Measurements from ENCODE around the gene BRME1.

Gene BRME1

DNA sequence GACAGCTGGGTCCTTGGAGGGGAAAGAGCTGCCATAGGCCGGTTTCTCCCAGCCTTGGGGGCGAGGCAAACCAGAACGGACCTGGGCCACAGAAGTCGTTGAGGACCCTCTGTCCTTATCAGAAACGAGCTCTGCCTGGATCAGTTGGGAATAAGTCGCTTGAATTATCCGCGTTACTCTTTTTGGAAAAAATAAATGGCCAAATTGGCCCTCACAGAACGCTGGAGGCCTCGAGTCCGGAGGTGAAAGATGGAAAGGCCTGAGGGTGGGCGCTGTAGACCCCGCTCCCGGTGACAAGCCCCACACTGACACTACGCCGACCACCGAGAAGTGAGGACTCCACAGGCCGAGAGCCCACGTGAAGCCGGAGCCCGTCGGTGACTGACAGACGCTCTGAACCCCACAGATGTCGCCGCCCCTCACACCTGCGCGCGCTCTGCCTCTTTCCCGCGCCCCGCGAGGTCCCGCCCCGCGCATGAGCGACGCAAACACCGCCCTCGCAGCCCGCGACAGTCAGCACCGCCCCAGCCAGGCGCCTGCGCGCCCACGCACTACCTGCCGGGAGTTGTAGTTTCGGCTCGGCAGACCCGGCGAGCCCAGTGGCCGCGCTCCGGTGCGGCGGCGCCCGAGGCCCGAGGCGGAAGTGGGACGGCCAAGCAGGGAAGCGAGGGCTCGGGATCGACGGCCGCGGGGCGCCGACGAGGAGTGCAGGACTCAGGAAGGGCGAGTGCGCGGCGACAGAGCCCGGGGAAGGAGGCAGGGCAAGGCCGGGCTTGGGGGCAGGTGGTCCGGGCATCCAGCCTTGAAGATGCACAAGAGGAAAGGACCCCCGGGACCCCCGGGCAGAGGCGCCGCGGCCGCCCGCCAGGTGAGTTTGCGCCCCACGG lies at the start of gene BRME1, which contains the start of gene CC2D1A:
Gene BRME1 (minus strand): TSS at position 484 of the 887 bp plus-strand sequence. CDS start 1,225 bp downstream, outside the sequence.
Gene CC2D1A (plus strand): TSS at position 568 of the 887 bp plus-strand sequence. CDS start 241 bp downstream, at position 809.
- DNase-seq (ENCODE audit: low read depth) = peak; percentile 53

DNA sequence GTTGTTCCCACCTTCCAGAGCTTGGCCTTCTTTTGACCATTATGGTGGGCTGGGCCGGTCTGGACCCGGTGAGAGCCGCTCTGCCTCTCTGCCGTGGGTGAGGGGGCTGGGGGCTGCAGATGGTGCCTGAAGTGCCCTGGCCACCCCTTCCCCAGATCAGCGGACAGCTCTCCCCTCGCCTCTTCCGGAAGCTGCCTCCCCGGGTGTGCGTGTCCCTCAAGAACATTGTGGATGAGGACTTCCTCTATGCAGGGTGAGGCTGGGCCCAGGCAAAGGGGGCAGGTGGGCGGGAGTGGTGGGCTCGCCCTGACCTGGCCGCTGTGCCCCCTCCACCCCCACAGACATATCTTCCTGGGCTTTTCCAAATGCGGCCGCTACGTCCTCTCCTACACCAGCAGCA lies 48.3 kb upstream of the BRME1 start:
- DNase-seq (ENCODE audit: low read depth) = no peak

DNA sequence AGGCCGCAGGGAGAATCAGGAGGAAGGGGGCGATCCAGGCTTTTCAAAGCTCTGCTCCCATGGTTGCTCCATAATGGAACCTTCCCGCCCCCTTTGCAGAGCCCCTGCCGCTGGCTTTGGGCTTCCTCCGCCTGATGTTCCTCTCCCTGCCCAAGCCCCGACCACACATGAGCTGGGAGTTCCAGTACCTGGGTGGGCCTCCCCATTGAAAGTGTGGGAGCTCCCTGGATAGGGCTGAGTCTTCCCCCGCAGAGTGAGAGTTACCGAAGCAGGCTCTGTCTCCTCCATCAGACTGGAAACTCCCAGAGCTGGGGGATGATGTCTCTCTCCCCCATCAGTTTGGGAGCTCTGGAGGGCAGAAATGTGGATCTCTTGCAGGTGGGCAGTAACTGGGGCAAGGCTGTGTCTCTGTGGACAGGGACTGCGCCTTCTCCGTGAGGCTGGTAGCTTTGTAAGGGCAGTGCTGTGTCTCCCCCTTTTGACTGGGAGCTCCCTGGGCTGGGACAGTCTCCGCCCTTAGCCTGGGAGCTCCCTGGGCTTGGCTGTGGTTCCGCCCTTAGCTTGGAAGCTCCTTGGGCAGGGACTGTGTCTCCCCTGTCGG lies 47.1 kb upstream of the BRME1 start:
- no peak for DNase-seq (ENCODE audit: low read depth)

DNA sequence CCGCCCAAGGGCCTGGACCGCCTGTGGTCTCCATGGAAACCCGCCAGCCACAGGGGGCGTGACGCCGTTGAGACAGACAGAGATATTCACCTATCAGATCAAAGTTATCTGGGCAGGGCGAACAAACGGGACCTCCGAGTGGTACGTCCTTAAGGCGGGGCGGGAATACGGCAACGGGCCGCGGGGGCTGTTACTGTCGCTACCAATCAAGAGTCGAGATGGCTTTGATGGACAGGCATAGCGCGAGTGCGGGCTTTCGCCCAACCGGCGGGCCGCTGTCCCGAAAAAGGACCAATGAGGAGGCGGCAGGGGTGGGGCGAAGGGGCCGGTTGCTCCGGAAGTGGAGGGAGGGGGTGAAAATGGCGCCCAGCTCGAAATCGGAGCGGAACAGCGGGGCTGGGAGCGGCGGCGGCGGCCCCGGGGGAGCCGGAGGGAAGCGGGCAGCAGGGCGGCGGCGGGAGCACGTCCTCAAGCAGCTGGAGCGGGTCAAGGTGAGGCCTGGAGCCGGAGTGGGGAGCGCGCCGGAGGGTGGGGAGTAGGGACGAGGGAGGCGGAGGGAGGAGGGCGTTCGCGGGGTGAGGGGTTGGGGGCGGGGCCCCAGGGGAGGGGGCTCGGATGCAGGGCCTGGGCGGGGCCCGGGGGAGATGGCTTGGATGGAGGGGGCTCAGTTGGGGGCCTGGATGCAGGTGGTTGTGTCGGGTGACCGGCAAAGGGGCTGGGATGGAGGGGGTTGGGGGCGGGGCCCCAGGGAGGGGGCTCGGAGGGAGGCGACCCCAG lies 46.4 kb upstream of the BRME1 start, which contains the start of gene DCAF15:
Gene DCAF15 (plus strand): TSS at position 356 of the 777 bp plus-strand sequence. CDS start 4 bp downstream, at position 360.
- DNase-seq (ENCODE audit: low read depth) = peak; percentile 99

DNA sequence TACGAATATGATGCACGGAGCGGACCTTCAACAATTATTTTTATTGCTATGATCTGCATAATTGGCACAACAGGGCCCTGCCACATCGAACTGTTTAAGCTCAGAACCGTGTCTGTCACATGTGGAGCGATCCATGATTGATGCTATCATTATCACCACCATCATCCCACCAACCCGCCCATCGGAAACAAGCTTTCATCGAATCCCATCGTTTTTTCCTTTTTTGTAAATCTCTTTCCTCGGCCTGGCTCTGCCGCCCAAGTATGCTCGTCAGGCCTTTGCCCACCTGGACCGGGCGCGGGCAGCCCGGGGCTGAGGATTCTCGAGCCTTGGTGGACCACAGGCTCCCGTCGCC lies 45.9 kb upstream of the BRME1 start:
- DNase-seq (ENCODE audit: low read depth) = no peak

DNA sequence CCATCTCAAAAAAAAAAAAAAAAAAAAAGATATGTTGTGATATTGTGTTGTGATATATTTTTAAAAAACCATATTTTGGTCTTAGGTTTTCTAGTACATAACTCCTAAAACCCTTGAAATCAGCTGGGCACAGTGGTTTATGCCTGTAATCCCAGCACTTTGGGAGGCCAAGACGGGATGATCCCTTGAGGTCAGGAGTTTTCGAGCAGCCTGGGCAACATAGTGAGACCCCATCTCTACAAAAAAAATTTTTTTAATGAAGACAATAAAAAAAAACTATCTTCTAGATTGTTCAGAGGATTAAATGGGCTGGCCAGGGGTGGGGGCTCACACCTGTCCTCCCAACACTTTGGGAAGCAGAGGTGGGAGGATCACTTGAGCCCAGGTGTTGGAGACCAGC lies 45.1 kb upstream of the BRME1 start:
- DNase-seq (ENCODE audit: low read depth) = no peak

DNA sequence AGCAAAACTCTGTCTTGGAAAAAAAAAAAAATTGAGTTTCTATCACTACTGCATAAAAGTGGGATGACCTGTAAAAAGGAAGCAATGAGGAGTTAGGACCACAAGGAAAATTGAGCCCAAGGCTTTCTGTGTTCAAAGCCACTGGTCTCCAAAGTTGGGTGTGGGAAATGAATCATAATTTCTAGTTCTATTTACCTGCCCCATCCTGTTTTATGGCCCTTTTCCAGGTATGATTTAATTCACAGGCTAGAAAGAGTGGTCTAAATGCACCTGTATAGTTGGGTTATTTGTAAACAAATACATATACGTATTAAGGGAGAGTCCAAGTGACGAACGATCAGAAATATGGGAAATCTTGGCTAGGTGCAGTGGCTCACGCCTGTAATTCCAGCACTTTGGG lies 40.5 kb upstream of the BRME1 start:
- no peak for DNase-seq (ENCODE audit: low read depth)

DNA sequence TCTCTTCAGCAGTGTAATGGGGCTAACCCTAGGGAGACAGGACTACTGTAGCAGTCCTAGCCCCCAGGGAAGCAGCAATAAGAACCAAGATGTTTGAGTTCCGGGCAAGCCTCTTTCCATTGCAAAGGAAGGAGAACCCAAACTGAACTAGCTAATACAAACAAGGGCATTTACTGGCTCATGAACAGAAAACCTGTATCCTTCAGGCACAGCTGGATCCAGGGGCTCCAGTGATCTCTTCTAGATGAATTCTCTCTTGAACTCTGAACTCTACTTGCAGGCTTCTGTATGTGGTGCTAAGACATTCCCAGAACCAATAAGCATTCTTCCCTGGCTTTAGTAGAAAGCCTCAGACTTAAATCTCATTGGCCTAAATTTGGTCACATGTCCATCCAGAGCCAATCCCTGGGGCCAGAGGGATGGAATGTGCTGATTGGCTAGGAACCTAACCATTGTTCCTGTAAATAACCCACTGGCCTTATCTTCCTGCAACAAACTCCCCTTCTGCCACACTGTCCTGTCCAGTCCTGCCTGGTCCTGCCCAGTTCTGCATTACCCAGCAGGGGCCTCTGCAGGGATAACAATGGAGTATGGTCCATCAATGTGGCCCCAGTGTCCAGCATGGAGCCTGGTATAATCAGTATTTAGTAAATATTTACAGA lies 36.2 kb upstream of the BRME1 start:
- DNase-seq (ENCODE audit: low read depth) = no peak

DNA sequence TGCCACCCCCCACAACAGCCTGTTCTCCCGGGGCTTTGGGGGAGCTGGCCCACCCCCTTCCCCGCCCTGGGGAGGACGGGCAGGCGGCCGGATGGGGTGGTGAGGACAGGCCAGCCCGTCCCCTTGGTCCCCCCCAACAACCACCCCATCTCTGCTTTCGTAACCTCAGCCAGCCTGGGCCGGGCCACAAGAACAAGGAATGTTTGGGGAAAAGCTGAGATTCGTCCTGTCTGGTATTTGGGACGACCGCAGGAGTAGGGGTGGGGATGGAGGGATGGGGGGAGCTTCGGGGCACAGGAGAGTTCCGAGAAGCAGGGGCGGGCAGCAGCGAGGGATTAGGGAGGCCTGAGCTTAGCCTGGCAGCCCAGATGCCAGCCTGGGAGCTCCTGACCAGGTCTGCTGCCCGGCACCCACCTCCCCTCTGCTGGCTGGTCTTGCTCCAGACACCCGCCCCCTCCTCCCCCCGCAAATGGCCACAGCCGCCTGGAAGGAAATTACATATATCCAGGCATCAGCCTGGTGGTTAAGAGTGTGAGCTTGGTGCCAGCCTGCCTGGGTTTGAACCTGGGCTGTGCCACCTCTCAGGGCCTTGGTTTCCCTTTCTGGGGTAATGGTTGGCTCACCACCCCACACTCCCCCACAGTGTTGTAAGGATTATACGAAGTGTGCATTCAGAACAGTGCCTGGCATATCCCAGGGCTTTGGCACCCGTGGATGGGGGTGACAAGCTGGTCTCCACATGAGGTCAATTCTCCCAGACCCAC lies 32.6 kb upstream of the BRME1 start, which contains the start of gene PODNL1:
Gene PODNL1 (minus strand): TSS at position 117 of the 764 bp plus-strand sequence. CDS start 236 bp downstream, outside the sequence.
- no peak for DNase-seq (ENCODE audit: low read depth)

DNA sequence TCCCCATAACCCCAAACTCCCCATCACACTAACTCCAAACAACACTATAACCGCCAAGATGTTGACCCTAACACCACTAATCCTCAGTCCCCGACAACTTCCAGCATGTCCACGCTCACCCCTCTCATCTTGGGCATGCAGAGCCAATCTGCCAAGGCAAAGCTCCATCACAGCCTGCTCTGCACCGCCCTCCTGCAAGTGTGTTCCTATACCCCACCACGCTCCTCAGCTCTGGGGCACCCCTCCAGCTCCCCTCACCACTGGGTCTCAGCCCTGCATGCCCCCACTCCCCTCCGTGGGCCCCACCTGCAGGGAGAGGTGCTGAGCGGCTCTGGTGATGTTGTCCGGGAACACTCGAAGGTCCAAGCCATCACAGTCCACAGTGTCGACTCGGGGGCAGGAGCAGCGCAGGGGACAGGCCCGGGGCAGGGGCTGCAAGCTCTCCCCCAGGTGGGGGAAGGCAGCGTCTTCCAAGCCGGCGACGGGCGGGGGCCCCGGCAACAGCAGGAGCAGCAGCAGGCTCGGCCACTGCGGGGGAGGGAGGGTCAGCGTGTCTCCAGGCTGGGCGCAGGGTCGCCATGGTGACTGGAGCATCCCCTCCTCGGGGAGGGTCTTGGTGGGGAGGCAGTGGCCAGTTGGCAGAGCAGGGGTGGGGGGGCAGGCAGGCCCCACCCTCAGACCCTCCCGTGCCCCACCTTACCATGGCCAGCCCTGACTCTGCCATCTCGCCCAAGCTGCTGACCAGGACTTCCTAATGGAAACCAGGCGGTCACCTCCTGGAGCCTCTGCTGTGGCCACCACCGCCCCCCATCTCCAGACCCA lies 31.8 kb upstream of the BRME1 start:
- DNase-seq (ENCODE audit: low read depth) = no peak

DNA sequence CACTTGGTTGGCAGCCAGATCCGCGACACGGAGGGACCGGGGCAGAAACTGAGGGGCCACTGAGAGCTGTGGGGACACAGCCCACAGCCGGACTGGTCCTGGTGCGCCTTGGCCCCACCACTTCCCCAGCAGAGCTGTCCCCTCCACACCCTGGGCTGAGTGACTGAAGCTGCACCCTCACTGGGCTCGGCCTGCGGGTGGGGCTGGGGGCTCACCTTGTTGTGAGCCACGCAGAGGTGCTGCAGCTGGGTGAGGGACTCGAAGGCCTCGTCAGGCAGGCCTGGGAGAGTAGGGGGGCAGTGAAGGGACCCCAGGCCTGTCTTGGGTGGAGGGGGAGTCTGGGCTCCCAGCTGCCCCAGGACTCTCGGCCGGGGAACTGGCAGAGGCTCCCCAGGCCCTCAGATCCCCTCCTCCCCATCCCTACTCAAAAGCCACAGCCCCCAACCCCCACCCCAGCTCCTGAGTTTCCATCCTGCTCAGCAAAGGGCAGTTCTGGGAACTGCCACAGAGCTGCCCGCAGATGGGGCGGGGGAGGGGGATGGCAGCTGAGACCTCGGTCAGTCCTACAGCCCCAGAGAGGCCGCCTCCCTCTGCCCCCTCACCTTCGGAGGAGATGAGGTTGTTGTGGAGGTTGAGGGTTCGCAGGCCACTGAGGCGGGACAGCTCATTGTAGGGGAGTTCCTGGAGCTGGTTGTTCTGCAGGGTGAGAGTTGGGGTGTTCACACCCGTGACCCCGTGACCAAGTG lies 30.0 kb upstream of the BRME1 start:
- no peak for DNase-seq (ENCODE audit: low read depth)

DNA sequence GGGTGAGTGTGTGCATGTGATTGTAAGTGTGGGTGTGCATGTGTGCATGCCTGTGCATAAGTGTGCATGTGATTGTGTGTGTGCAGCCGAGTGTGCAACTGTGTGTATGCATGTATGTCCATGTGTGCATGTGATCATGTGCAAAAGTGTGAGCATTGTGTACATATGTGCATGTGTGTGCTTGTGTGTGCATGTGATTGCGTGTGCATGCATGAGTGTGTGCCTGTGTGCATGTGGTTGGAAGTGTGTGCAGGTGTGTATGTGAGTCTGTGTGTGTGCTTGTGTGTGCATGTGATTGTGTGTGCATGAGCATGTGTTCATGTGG lies 28.8 kb upstream of the BRME1 start:
- no peak for DNase-seq (ENCODE audit: low read depth)

DNA sequence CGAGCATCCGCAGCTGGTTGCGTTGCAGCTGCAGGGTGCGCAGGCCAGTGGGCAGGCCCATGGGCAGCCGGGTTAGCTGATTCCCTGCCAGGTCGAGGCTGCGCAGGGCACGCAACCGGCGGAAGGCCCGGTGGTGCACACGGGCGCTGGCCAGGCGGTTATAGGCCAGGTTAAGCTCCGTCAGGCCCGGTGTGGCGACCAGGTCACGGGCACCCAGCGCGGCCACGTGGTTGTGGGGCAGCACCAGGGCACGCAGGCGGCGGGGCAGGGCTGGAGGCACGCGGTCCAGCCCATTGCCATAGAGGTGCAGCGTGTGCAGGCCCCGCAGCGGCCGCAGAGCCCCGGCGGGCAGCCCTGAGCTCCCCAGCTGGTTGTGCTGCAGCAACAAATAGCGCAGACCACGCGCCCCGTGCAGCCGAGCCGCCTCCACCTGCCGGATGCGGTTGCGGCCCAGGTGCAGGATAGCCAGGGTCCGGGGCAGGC lies 27.0 kb upstream of the BRME1 start:
- DNase-seq (ENCODE audit: low read depth) = no peak

DNA sequence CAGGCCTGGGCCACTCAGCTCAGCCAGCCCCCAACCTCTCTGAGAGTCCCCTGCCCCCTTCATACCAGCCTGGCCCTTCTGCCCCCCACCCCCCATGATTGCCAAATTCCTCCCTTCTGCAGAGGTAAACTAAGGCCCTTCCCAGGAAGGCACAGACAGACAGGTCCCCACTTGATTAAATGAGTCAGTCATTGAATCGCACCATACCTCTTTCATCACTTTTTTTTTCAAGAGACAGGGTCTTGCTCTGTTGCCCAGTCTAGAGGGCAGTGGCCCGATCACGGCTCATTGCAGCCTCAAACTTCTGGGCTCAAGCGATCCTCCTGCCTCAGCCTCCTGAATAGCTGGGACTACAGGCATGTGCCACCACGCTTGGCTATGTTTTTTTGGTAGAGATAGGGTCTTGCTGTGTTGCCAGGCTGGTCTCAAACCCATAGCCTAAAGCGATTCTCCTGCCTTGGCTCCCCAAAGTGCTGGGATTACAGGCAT lies 26.3 kb upstream of the BRME1 start:
- DNase-seq (ENCODE audit: low read depth) = no peak

DNA sequence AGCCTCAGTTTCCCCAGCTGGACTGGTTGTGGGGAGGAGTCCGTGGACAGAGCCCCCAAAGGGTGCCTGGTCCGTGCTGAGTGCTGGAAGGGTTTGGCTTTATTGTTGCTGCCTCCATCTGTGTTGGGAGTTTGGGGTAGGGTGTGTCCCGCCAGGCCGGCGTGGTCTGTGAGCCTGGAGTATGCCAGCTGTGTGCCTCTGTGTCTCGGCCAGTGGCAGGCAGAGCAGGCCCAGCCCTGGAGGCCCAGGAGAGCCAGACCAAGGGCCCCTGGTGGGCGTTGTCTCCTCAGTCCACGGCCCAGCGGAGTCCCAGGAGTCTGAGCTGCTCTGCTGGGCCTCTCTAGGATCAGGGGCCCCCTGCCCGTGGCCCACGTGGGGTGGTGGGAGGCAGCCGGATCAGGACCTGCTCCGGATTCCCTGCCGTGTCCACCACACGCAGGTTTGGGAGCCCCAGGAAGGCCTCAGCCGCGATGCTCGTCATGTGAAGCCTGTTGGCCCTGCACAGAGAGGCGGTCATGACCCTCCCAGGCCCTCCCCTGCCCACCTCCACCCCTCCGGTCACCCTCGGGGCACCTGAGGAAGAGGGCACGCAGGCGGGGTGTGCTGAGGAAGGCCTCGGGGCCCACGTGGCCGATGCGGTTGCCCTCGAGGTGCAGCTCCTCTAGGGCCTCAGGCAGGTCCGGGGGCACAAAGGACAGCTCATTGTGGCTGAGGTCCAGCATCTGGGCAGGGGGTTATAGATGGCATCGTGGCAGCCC lies 25.7 kb upstream of the BRME1 start:
- DNase-seq (ENCODE audit: low read depth) = no peak

DNA sequence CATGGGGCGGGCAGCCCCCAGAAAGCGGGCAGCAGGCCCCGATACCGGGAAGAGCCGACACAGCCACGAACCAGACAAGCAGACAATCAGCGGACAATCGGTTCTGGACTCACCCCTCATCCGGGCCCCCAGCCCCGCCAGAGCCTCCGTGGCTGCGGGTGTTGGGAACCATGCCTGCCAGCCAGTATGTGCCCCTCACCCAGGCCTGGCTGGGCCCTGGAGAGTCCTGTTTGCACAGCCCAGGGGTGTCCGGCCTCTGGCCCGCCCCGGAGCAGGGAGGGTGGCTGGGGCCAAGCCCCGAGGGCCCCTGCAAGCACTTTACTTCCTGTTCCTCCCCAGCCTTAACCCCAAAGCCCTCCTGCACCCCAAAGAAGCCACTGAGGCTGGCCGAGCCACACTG lies 24.5 kb upstream of the BRME1 start:
- no peak for DNase-seq (ENCODE audit: low read depth)

DNA sequence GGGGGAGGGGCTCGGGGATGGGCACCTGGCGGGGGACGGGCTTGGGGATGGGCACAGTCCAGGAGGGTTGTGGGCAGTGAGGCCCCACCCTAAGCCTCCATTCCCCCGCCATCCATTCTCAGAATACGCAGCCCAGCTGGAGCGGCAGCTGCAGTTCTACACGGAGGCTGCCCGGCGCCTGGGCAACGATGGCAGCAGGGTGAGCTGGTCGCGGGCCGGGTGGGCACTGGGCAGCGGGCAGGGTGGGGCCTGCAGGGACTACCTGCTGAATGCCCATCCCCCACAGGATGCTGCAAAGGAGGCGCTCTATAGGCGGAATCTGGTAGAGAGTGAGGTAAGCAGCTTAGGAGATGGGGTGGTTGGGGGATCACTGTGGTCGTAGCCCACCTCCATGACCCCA lies 24.0 kb upstream of the BRME1 start:
- no peak for DNase-seq (ENCODE audit: low read depth)

DNA sequence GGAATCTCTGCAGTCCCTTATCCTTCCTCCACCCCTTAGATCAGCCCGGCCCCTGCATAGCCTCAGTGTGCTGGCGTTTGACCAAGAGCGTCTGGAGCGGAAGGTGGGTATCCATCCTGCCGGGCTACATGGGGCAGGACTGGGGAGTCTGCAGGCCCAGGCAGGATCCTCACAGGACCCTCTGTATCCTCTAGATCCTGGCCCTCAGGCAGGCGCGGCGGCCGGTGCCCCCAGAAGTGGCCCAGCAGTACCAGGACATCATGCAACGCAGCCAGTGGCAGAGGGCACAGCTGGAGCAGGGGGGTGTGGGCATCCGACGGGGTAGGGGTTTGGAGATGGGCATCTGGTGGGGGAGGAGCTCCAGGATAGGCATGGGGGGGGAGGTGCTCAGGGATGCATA lies 23.4 kb upstream of the BRME1 start:
- no peak for DNase-seq (ENCODE audit: low read depth)

DNA sequence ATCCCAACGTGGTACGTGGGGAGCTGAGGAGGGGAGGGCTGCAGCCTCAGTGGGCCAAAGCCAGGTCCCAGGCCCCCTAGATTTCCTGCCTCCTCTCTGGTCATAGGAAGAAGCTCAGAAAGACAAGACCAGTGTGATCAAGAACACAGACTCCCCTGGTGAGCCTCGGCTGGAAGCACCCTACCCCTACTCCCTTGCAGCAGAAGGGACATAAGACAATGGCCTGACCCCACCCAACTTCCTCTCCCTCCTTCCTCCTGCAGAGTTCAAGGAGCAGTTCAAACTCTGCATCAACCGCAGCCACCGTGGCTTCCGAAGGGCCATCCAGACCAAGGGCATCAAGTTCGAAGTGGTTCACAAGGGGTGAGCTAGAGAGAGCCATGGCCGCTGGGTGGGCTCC lies 20.8 kb upstream of the BRME1 start:
- DNase-seq (ENCODE audit: low read depth) = no peak
